SIG-M5 treated with dmso at 0.1 percent for 504 hours (cell line): Measurements from ENCODE around the gene KLK7.

Experiments used
- DNase-seq: peaks from one replicate; lab custom pipeline; 2025; ENCODE audit not compliant: unreplicated experiment; lab: John Stamatoyannopoulos, UW

The KLK7 gene

DNA sequence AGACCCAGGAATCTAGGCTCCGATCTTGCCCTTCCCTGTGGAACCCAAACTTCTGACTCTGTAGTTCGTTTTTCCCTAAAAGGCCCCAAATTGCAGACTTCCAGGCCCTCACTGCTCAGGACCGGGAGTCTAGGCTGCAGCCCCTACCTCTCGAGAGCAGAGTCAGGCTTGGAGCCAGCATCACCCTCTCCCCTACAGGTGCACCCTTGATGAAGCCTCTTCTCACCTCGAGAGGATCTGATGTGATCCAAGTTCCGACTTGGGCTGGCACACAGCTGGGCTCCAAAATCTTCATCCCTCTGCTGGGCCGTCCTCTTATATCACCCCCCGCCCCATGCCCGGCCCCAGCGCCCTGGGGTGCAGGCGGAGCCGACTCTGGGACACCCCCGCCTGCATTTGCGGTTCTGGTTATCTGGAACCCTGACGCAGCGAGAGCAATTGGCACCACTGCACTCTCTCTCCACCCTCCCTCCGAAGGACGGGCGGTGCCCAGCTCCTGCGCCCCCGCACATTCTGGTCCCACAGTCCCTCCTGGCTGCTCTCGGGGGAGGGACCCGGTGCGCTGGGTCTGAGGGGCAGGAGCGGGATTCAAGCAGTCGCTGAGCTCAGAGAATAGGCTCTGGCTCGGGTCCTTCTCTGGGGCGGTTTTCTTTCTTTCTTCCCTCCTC, at the start of gene KLK7:
Gene KLK7 (minus strand): TSS at position 293 of the 668 bp plus-strand sequence. CDS start 1,518 bp downstream, outside the sequence.
- DNase-seq: no peak

DNA sequence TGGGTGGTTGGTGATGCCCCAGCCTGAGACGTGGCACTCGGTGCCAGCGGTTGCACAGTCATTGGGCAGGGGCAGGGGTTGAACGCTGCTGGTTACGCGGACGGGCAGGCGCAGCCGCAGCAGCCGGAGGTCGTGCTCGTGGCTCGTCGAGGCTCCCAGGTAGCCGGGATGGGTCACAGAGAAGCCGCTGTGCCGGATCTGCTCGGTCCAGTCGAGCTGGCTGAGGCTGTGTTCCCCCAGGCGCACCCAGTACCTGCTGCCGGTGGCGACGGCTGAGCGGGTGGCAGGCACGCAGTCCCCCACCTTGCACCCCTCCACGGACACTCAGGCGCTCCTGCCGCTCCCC, 48.1 kb upstream of the KLK7 start:
- DNase-seq: no peak

DNA sequence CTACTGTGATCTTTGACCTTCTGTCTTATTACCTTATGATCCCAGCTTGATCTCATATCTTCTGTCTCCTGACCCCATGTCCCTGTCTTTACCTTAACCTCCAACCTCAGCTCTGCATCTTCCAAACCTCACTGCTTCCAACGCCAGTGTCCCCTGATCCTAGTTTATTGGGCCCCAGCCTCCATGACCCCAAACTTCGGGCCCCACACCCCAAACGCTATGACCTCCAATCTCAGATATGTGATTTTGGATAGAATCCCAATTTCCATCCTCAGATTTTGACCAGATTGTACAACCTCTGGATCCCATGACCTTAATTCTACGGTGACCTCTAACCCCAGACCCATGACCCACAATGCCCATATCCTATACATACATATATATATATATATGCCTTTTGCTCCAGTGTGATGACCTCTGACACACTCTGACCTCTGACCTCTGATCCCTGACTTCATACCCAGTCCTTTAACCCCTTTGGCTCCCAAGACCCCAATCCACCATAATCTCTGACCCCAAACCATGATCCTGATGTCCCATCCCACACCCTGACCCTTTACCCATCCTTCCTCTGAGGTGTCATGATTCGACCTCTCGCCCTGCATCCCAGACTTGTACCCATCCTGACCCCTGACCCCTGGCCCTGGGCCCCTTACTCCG, 47.6 kb upstream of the KLK7 start:
- DNase-seq: no peak

DNA sequence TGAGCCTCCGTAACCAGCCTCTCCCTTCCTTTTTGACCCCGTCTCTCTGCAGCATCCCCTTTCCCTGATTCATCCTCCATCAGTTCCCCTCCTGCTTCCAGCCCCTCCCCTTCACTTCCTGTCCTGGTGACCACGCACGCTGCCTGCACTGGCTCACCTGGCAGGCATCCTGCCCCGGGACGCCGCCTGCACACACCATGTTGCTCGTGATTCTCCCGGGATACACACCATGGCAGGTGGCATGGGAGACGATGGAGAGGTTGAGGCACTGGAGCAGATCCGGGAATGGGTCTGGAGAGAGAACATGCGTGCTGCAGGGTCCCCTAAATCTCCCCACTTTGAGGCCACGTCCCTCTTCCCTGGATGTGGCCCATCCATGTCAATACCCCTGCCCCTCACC, 46.9 kb upstream of the KLK7 start:
- no peak for DNase-seq

DNA sequence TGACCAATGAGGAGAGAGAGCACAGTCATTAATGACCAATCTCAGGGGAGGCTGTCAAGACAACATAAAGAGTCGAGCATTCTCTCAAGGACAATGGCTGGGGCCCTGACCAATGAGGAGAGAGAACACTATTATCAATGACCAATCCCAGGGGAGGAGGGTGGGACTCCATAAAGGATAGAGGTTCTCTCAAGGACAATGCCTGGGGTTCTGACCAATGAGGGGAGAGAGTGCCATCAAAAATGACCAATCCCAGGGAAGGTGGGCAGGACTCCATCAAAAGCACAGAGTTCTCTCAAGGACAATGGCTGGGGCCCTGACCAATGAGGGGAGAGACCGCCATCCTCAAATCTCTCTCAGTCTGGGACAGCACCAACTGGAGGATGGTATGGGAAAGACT, 46.0 kb upstream of the KLK7 start:
- no peak for DNase-seq

DNA sequence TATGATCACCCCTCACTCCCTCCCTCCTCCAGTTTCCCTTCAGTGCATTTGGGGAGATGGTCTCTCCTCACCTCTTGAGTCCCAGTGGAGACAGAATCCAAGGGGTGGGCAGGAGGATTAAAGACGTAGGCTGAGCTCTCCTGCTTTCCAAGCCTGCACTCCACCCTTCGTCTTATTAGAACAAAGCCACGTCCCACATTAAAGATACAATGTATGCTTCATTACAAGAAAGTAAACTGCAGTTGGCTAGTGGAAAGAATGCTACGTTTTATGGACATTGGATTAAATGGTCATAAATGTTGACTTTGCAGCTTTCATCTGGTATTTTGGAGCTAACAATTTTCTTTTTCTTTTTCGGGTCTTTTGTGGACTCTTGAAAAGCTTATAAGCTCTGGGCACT, 44.2 kb upstream of the KLK7 start:
- DNase-seq: peak; percentile 23

DNA sequence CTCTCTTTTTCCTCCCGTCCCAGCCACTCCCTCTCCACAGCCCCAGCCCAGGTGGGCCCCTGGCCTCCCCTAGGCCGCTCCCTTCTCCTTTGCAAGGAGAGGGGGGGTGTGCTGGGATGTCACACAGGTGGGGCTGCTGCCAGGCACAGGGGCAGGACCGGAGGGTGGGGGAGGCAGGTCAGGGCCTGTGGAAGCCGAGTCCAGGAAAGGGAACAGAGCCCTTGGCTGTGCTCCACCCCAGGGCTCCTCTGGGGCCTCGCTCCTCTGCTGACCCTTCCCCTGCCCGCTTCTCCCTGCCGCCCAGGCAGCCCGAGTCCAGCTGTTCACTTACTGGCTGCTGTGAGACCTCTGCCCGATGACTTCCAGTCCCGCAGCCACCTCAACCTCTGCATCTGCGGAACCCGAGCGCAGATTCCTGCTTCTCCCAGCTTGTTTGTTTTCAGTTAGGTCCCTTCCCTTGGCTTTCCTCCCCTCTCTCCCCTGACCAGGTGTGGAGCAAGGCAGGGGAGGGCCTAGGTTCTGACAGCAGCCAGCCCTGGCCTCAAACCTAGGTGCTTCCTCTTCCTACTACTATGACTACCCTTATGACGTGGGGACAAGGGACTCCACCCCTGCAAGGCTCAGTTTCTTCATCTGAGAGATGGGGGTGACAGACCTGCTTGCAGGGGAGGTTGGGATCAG, 43.5 kb upstream of the KLK7 start:
- DNase-seq: no peak

DNA sequence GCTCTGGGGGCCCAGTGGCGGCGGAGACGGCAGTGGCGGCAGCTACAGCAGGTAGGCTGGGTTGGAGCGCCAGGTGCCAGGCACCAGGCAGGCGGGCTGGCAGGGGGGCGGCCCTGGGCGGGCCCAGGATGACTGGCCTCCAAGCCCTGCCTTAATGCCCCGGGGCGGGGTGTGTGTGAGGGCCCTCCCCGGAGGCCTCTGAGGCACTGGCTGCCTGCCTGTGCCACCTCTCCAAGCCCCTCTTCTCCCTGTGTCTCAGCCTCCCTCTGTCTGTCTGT, 42.8 kb upstream of the KLK7 start, which contains the start of gene KLK11:
Gene KLK11 (minus strand): TSS at position 63 of the 278 bp plus-strand sequence. CDS start 985 bp downstream, outside the sequence.
- DNase-seq: no peak

DNA sequence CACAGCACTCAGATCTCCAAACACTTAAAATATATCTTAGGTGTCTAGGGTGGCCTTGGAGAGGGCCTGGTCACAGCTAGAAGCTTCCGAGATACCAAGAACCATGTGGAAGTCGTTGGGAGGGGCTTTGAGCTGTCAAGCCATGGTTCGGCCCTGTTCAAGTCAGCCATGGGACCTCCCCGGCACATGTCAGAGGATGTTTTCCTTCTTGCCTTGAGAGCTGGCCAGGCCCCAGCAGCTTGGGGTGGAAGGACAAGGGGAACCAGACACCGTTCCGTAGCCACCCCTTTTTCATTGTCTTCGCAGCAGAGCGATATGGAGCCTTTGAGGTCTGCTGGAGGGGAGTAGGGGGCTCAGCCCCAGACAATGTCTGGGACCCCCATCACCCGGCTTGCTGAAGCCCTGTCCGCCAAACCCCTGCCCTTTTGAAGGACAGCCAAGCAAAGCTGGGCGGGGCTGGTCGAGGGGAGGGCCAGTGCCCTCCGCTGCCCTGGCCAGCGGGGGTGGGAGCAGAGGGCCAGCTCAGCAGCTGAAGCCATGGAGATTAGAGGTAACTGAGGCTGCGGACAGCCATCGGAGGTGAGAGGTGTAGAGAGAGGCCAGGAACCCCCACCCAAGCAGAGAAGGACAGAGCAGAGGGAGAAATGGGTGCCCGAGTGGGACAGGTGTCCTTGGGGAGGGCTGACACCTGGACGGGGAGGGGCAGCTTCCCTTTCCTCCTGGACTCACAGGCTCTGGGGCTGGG, 42.3 kb upstream of the KLK7 start:
- DNase-seq: no peak

DNA sequence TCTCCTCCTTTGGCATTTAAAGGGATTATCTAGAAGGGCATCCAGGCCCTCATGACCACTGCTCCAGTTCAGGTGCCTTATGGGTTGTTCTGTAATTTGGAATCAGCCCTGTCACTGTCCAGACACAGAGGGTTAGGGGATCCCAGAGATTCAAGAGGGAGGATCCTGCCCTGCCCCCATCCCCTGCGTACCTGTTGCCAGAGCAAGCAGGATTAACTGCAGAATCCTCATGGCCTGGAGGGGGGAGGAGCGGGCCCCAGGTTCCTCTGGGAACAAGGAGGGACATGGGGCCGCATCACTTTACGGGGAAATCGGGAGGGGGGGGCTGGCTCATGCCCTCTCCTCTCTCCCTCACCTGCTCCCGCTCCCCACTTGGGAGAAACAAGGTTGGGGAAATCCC, 41.7 kb upstream of the KLK7 start:
- DNase-seq: no peak

DNA sequence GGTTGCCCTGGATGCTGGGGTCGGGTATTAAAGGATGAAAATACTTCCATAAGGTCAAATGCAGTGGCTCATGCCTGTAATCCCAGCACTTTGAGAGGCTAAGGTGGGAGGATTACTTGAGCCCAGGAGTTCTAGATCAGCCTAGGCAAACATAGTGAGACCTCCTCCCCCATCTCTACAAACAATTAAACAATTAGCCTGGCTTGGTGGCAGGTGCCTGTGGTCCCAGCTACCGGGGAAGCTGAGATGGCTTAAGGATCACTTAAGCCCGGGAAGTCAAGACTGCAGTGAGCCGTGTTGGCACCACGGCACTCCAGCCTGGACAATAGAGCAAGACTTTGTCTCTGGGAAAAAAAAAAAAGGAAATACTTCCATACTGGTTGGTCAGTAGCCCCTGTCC, 41.2 kb upstream of the KLK7 start:
- DNase-seq: no peak

DNA sequence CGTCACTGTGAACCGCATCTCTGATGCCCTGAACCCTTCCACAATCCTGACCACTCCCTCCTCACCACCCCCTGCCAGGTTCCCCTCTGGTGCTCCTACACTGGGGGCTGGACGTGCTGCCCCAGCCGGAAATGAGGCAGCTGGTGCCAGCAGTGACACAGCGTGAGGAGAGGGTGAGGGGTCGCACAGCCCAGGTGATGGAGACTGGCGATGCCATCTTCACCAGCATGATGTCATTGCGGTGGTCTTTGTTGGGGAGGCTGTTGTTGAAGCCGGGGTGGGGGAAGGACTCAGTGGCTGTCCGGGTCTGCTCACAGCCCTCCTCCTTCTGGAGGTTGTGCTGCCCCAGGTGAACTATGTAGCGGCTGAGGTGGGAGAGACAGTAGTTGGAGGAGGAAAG, 40.2 kb upstream of the KLK7 start:
- no peak for DNase-seq

DNA sequence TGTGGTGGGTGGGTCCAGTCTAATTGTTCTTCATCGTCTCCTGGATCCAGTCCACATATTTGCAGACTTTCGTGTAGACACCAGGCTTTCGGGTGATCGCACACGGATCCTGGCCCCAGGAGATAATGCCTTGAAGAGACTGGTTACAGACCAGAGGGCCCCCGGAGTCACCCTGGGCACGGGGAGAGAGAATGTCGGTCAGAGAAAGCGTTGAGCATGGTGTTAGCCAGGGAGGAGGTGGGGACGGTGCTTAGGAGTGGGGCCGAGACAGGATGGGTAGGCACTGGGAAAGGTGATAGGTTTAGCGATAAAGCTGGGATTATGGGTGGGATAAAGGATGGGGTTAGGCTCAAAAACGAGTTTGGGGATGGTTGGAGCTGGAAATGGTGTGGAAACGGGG, 38.8 kb upstream of the KLK7 start:
- no peak for DNase-seq

DNA sequence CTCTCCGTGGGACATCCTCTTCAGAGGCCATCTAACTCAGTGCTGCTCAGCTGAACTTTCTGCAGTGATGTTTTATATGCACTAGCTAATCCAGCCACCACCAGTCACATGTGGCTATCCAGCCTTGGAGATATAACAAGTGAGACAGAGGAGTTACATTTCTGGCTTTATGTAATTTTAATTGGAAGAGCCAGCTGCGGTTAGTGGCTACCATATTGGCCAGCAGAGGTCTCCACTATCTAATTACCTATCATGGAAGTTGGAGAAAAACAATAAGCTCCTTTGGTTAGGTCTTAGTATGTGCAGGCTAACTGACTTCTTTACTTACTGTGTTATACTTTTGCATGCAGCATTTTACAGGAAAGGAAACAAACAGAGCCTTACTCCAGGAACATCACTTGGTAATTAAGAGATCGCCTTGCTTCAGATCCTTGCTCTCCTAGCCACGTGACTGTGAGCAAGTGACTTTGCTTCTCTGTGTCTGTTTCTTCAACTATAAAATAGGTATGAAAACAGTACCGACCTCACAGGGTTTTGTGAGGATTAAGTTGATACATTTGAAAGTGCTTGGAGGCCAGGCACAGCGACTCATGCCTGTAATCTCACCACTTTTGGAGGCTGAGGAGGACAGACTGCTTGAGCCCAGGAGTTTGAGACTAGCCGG, 37.4 kb upstream of the KLK7 start:
- peak; percentile 57 for DNase-seq

DNA sequence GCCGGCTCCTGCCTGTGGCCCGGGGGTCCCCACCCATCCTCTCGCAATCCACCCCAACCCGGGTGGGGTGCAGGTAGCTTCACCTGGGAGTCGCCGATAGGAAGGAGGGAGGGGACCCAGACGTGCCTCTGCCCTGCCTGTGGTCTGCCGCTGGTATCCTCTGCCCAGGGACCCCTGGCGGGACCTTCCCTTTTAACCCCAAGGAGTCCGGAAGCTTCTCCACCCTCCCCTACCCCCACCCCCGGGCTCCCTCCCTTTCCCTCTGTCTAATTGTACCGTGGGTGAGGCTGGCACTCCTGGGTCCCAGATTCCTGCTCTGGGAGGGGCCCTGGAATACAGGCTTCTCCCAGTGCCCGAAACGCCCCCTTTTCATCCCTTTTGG, 35.8 kb upstream of the KLK7 start, which contains the start of gene KLK10:
Gene KLK10 (minus strand): TSS at position 166 of the 382 bp plus-strand sequence. CDS start 579 bp downstream, outside the sequence.
- no peak for DNase-seq

DNA sequence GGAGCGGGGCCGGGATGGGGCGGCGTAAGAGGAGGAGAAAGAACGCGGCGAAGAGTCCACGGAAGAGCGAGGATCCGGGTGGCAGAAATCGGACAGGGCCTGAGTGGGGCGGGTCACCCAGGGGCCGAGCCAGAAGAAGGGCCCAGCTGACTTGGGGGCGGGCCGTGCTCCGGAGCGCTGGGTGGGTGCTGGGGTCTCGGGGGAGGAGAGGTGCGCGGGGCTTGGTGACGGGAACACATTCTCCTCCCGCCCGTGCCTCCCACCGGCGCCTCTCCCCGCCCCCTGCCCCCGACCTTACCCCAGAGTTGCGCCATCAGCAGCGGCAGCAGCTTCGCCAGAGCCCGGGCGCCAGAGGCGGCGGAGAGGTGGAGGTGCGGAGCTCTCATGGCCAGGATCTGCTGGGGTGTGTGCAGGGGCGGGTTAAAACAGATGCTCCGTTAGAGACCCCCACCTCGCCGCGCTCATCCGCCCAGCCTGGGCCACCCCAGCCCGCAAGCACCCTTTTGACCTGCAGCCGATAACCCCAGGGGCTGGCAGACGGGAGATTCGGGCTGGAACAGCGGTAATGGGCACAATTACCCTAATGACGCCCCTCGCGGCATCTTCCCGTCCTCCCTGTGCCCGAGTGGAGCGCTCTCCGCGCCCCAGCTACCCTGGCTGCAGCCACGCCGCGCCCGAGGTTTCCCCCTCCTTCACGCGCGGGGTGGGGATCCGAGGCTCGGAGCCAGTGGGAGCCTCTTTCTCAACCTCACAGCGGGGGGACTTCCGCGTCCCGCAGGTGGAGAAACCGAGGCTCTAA, 35.2 kb upstream of the KLK7 start:
- DNase-seq: peak; percentile 5

DNA sequence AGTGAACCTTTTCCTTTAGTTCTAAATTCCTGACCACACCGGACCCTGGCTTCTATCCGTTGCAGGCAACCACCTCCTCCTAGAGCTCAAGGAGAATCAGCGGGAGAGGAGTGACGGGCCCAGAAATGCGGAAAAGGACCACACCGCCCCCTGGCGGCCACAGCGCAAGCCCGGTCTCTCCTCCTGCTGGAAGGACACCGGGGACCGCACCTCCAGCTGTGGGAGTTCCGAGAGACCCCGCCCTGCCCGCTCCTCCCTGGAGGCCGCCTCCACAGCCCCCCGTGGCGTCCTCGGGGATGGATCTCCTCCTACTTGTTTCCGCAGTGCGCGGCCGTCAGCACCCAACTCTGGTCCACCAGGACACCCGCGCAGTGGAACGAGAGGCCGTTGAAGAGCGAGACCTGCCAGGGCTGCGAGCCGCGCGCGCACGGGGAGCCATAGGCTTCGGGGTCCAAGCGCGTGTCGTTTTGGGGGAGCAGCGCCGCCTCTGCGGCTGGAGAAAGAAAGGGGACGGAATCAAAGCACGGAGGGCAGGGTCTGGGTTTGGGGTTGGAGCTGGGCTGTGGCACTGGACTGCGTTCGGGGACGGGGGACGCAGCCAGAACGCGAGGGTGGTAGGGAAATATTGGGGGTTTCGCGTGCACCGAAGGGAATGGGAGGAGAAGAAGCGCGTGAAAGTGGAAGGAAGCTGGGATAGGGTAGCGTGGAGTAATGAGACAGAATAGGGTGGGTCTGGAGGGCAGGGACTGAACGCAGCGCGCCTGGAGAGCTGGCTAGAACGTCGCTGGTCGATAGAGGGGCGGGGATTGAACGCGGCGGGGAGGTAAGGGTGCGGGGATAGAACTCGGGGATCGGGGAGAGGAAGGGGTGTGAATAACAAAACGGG, 33.3 kb upstream of the KLK7 start:
- peak; percentile 37 for DNase-seq

DNA sequence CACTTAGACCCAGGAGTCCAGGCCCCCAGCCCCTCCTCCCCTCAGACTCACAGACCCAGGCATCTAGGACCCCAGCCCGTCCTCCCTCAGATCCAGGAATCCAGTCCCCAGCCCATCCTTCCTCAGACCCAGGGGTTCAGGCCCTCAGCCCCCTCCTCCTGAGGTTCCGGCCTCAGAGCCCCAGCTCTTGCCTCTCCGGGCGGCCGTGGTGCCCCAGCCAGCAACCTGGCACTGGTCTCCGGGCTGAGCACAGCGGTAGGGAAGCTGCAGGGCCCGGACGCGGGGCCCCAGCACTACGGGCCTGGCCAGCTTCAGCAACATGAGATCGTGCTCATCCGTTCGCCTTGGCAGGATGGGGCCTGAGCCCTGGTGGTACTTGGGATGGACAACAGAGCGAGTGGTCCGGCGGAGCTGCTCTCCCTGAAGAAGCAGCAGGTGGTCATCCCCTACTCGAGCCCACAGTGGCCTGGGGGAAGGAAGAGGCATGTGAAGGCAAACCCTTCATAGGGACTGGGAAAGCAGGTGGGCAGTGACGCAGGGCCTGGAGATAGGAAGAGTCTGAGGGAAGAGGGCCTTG, 32.1 kb upstream of the KLK7 start:
- DNase-seq: no peak

DNA sequence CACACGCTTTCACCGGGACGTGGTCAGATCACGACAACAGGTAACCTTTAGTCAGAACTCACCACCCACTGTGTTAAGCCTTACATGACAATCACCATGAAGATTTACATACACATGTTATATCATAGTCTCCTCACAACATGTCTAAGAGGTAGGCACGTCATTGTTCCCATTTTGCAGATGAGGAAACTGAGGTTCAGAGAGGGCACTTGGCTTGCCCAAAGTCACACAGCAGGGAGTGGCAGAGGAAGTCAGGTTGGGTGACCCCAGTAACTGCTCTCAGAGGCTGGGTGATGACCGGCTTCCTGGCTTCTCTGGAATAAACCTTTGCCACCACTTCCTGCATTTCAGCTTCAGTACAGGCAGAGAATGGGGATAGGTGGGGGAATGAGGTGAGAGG, 30.5 kb upstream of the KLK7 start:
- no peak for DNase-seq
